T47D (cell line): ENCODE measurements around the gene AP5Z1.
A peak's percentile ranks its signal among the peaks of the same experiment; 100 is the strongest.
"Not testable (repeated sequence)": the region's sequence is repeated elsewhere in the genome, so short reads cannot be mapped to it uniquely, and the experiment has no call there.

ENCODE experiments used
- DNase-seq, 2 experiments: peaks; one replicate each; pipeline versions ENCODE4 v3.0.0 to v3.0.0-alpha.2; 2011 to 2012; ENCODE audit warnings: low read depth in 1 of 2, low spot score in 1 of 2
- JUND ChIP-seq: IDR thresholded peaks from 2 replicates; pipeline ENCODE4 v1.6.1; 2012; ENCODE audit warnings: low read depth
- in situ Hi-C: cut with HindIII; loops from 2 replicates; pipeline ENCODE4 v1.10.0; 2016; ENCODE audit warnings: low sequenced_read_pairs, low pct_unique_long_range_greater_than_20kb

The AP5Z1 gene

DNA sequence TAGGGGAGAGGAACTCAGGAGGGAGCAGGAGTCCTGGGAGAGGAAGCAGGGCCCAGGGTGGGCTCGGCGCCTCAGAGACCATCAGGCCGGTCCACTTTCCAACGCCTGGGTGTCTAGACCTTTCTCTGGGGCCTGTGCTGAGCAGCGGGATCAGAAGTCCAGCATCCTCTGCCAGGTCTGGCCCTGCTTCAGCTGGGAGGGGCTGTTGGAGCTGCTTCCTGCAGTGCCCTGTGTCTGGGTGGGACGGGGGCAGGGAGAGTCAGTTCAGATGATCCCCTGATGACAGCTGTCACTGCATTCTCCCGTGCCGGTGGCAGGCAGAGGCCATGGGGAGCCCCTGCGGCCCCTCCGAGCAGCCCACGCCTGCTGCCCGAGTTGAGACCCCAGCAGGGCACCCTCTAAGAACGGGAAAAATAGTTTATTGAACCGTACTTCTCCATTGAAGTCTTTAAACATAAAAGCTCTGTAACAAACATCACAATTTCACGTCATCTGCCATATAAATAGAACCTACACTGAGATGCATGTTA lies 23.3 kb downstream of the AP5Z1 start:
- in situ Hi-C loops = no loop called here
- TF ChIP-seq JUND = no peak
- DNase-seq = no peak

DNA sequence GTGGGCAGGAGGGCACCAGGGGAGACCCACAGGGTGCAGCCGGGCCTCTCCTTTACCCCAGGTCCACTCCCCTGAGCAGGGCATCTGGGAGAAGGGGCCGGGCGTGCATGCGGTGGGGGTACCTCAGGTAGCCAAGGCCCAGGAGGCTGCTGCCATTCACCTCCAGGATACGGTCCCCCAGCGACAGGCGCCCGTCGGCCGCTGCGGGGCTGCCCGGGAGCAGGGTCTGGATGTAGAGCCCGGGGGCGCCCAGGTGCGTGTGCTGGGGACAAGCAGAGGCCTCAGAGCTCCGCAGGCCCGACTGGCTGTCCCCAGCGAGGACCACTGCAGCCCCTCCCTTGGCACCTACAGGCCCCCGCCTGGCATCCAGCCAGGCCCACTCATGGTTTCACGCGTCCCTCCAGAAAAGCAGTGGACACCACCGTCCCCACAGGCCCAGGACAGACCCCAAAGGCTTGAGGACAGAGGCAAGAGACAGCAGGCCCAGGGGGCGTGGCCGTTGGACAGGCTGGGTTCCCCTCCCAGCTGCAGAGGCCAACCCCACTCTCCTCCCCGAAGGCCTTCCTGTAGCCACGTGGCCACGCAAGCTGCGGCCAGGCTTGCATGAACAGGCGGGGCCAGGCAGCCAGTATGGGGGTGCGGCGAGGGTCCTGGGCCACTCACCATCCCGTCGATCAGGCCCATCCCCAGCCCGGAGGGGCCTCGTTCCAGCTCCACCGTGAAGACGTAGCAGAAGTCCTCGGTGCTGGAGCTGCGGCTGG lies 24.3 kb downstream of the AP5Z1 start:
- TF ChIP-seq JUND = no peak
- DNase-seq = peak in 1 of 2 experiments; percentile 49
- in situ Hi-C loops = no loop called here

- no peak for DNase-seq
- in situ Hi-C loops = no loop called here
Measured at GRCh38 chr7:4800487-4800886, 25.1 kb downstream of the AP5Z1 start.

DNA sequence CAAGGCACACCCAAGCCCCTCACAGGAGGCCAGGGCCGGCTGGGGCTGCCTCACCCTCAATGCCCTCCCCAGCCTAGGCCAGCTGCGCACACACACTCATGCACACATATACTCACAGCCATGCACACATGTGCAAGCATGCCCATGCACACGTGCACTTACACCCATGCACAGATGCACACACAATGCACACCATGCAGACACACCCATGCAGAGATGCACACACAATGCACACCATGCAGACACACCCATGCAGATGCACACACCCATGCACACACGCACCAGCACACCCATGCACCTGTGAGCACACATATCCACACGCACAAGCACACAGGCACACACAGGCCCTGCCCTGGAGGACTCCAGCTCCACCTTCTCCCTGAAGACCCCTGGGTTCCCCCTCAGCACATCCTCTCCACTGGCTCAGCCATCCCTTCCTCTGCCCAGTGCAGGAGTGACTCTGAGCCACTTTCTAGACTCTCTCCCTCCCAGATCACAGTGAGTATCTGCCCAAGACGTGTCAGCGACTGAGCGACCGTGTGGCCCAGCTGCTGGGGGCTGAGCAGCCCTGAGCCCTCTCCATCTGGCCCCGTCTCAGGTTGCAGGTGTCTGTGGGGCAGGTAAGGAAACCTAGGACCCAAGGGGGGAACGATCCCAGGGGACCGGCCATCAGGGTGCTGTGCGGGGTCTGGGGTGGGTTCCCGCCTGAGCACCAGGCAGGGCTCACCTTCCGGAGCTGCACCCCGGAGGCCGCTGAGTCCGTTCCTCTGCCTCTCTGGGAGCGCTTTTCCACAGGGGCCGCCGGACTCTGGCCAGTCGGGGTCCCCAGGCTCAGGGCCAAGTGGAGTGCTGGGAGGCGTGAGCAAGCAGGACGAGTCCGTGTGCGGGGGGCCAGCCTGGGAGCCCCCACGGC lies 25.8 kb downstream of the AP5Z1 start:
- in situ Hi-C loops = no loop called here

More at GRCh38 chr7:4800487-4800886, 25.1 kb downstream of the AP5Z1 start:
- no peak for TF ChIP-seq JUND

GRCh38 chr7:4801839-4802231 lies 26.4 kb downstream of the AP5Z1 start:
- in situ Hi-C loops = no loop called here

More for the DNA sequence above, 25.8 kb downstream of the AP5Z1 start:
- TF ChIP-seq JUND = no peak
- DNase-seq = no peak

DNA sequence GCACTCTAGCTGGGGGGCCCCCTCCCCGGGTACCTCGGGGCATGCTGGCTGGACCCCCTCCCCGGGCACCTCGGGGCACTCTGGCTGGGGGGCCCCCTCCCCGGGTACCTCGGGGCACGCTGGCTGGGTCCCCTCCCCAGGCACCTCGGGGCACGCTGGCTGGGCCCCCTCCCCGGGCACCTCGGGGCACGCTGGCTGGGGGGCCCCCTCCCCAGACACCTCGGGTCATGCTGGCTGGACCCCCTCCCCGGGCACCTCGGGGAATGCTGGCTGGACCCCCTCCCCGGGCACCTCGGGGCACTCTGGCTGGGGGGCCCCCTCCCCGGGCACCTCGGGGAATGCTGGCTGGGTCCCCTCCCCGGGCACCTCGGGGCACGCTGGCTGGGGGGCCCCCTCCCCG lies 27.2 kb downstream of the AP5Z1 start:
- DNase-seq, in situ Hi-C loops: not testable (repeated sequence)

More at GRCh38 chr7:4801839-4802231, 26.4 kb downstream of the AP5Z1 start:
- DNase-seq = no peak
- no peak for TF ChIP-seq JUND

GRCh38 chr7:4803397-4804241 lies 28.2 kb downstream of the AP5Z1 start:
- in situ Hi-C loops = no loop called here
- TF ChIP-seq JUND = no peak
- DNase-seq = no peak

- in situ Hi-C loops = no loop called here
- no peak for DNase-seq
- TF ChIP-seq JUND = no peak
Measured at GRCh38 chr7:4805110-4805983, 29.9 kb downstream of the AP5Z1 start.

DNA sequence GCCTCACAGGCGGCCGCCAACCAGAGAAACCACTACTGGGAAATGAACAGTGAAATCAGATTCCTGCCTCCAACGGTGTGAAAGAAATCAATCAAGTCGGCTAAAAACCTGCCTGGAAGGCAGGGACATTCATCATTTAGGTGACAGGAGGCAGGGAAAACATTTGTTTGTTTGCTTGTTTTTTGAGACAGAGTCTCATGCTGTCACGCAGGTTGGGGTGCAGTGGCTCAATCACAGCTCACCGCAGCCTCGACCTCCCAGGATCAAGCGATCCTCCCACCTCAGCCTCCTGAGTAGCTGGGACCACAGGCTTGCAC lies 30.5 kb downstream of the AP5Z1 start:
- peak in 1 of 2 experiments; percentile 28 for DNase-seq
- in situ Hi-C loops = no loop called here
- no peak for TF ChIP-seq JUND

DNA sequence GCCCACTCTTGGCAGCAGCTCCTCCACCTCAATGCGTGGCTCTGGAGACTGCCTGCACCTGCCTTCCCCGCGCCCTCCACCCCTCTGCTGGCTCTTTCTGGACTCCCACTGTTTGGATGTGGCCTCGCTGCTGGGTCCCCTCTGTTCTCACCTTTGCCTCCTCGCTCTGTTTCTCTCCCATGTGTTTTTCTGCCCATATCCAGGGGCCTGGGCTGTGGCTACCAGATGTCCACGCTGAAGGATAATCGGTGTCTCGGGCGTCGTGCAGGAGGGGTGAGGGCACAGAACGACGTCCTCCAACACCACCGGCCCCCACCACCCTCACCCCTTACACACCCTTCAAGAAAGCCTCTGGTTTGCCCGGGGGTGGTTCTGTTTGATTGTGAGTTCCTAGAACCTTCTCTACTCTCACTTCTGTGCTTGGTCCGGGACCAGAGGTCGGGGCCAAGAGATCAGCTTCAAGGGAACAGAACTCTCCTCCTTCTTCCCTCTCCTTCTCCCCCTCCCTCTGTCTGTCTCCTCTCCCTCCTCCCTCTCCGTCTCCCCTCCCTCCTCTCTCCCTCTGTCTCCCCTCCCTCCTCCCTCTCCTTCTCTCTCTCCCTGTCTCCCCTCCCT lies 31.7 kb downstream of the AP5Z1 start:
- DNase-seq = no peak
- TF ChIP-seq JUND = no peak
- in situ Hi-C loops = no loop called here

DNA sequence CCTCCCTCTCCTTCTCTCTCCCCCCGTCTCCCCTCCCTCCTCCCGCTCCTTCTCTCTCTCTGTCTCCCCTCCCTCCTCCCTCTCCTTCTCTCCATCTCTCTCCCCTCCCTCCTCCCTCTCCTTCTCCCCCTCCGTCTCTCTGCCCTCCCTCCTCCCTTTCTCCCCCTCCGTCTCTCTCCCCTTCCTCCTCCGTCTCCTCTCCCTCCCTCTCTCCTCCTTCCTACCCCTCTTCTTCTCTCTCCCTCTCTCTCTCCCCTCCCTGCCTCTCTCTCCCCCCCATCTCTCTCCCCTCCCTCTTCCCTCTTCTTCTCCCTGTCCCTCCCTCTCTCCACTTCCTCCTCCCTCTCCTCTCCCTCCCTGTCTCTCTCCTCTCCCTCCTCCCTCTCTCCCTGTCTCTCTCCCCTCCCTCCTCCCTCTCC lies 32.2 kb downstream of the AP5Z1 start:
- TF ChIP-seq JUND = no peak
- in situ Hi-C loops = no loop called here
- no peak for DNase-seq
